ENCODE data around the gene FBXO10. TPM values are rescaled to one million over a fixed set of nuclear protein-coding genes. Genes with fewer than 3 reads are reported as not detected.
A peak's percentile ranks its signal among the peaks of the same experiment; 100 is the strongest.

FBXO10 gene
- total and polyA plus RNA-seq, 2 of the 4 experiments (the other 2 are of a cell fraction): 6.6 to 6.7 TPM

DNA sequence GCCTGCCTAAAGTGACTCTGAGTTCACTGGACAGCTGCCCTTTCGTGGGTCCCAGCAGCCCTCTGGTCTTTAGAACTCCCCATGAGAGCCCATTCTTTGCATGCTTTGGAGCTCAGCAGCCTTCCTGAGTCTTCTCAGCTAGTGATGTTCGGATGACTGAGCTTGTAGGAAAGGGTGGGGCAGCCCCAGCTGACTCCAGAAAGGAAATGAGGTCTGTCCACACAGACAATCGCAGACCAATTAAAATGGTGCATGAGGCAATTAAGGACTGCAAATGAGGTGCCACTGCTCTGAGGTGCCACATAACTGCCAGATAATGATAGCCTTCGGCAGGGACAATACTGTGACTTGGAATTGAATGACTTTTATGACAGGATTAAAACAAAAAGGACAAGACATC is 41.7 kb upstream of the FBXO10 start:
- dilution Hi-C loops (cut with HindIII; ENCODE audit: low sequenced_read_pairs, unreplicated experiment): no loop called here
- POLR2A ChIA-PET (ENCODE audit: unreplicated experiment): no interaction called here
- Histone ChIP-seq H2AK9ac (replicated peaks; ENCODE audit: low read depth, low read length, poor library complexity) (no peak overlapping the region), H4K8ac (ENCODE audit: low read depth in 2 of 2, low read length in 2 of 2) (peak overlapping the region in 1 of 2 experiments; percentile 81; a peak in 2 of 4 replicates), H2BK15ac (ENCODE audit: low read depth, low read length) (no peak overlapping the region), H3K9me1 (ENCODE audit: insufficient read depth, low read length) (peaks cover 3% of the 10 kb centered on the region), H2BK120ac (ENCODE audit: low read depth, low read length) (0 out of 2 replicates have a peak overlapping the region, but pooled peaks have one; percentile 28), H3K4ac (ENCODE audit: low read depth, low read length) (no peak overlapping the region; the same call in 1 of the 2 replicates), H2BK20ac (ENCODE audit: low read depth, low read length) (no peak overlapping the region), H3K23ac (ENCODE audit: low read depth, low read length) (no peak overlapping the region), H2AK5ac (ENCODE audit: low read depth, low read length) (peak overlapping the region; percentile 38; the same call in 1 of the 2 replicates), H4K5ac (ENCODE audit: low read depth, low read length) (peak overlapping the region; percentile 61; the same call in 1 of the 2 replicates), H4K20me1 (ENCODE audit: insufficient read depth, low read length) (no peaks in the 10 kb centered on the region), H3K4me1 (ENCODE audit: control insufficient read depth, insufficient read depth, low read length) (peaks cover 2% of the 10 kb centered on the region; the same call in 1 of the 2 replicates), H3K9me3 (ENCODE audit: control insufficient read depth, insufficient read depth, low read length) (no peaks in the 10 kb centered on the region), H3K18ac (ENCODE audit: low read depth, low read length) (peak overlapping the region; percentile 50; the same call in 1 of the 2 replicates), H3K27me3 (ENCODE audit: control insufficient read depth, insufficient read depth, low read length) (no peaks in the 10 kb centered on the region; the same call in none of the 2 replicates), H2BK5ac (ENCODE audit: low read depth, low read length, poor library complexity, severe bottlenecking) (peak overlapping the region; percentile 94), H3K36me3 (ENCODE audit: control insufficient read depth, insufficient read depth, low read length) (no peaks in the 10 kb centered on the region), H3K9ac (ENCODE audit: low read depth, low read length) (no peak overlapping the region), H3K4me3 (ENCODE audit: insufficient read depth, low read depth, low read length) (no peak overlapping the region), H3K4me2 (ENCODE audit: low read depth, low read length) (no peak overlapping the region), H3K79me1 (ENCODE audit: low read depth in 1 of 2, low read length in 2 of 2) (no peaks in the 10 kb centered on the region; a peak in 1 of 4 replicates), H3K27ac (ENCODE audit: insufficient read depth, low read length) (no peak overlapping the region), H2AFZ (replicated peaks; ENCODE audit: low read length, poor library complexity) (peak overlapping the region; percentile 77), H4K91ac (ENCODE audit: insufficient read depth, low read depth, low read length) (no peak overlapping the region), H3K14ac (replicated peaks; ENCODE audit: low read depth, low read length) (no peak overlapping the region), H3K56ac (ENCODE audit: extremely low read depth, insufficient read depth, low read length) (no peak overlapping the region)
- CTCF ChIA-PET: no interaction called here
- intact Hi-C loops (cut with micrococcal nuclease): no loop called here
- WGBS, 2 experiments (ENCODE audit: extremely low coverage in 2 of 2, insufficient read length in 1 of 2): no CpG with 5 or more reads among the region's 4 CpGs
- no TSS peak for BruUV-seq (replicated peaks)
- in situ Hi-C loops (cut with MboI; ENCODE audit: low sequenced_read_pairs): no loop called here
- no peak for TF ChIP-seq RAD21 (IDR thresholded peaks at IDR 0.05; ENCODE audit: low read length)
- no peak for TF ChIP-seq NFE2L2 (IDR thresholded peaks at IDR 0.05; ENCODE audit: low read depth, low read length)
- TF ChIP-seq MAFK (IDR thresholded peaks at IDR 0.05; ENCODE audit: low read depth, low read length): no peak
- no peak for TF ChIP-seq MXI1 (IDR thresholded peaks at IDR 0.05; ENCODE audit: borderline replicate concordance, low read depth, low read length)
- no peak for TF ChIP-seq MAZ (IDR thresholded peaks at IDR 0.05; ENCODE audit: borderline replicate concordance, low read depth, low read length)
- TF ChIP-seq CHD1 (IDR thresholded peaks at IDR 0.05; ENCODE audit: low read depth, low read length): no peak
- no peak for TF ChIP-seq CEBPB (IDR thresholded peaks at IDR 0.05; ENCODE audit: low read depth, low read length)
- TF ChIP-seq SMC3 (IDR thresholded peaks at IDR 0.05; ENCODE audit: low read depth, low read length): no peak
- TF ChIP-seq BHLHE40 (IDR thresholded peaks at IDR 0.05; ENCODE audit: low read depth, low read length): no peak
- TF ChIP-seq RFX5 (IDR thresholded peaks at IDR 0.05; ENCODE audit: low read depth, low read length): no peak
- TF ChIP-seq FOS (IDR thresholded peaks at IDR 0.05; ENCODE audit: low read depth, low read length): no peak
- DNase-seq (peak; percentile 54), ATAC-seq (ENCODE audit: low read depth) (peak; percentile 58)

Data from IMR-90 (cell line).